ENCODE results near the gene ART1. TPM values are rescaled to one million over a fixed set of nuclear protein-coding genes. Genes with fewer than 3 reads are reported as not detected.
A peak's percentile ranks its signal among the peaks of the same experiment; 100 is the strongest.

The ART1 gene
- total and polyA plus RNA-seq, 2 experiments from 2014 or later, result 0.30 TPM; not detected in 1

- Histone ChIP-seq H3K9me3 (ENCODE audit: low read depth) (no peaks in the 10 kb centered on the region), H3K4me1 (ENCODE audit: low read depth) (no peaks in the 10 kb centered on the region), H3K27ac (no peak overlapping the region), H3K27me3 (no peaks in the 10 kb centered on the region), H3K4me3 (no peak overlapping the region), H3K36me3 (no peaks in the 10 kb centered on the region)
- DNase-seq (ENCODE audit: low read depth in 1 of 2, low spot score in 1 of 2), result no peak
- no peak for TF ChIP-seq CTCF (IDR thresholded peaks at IDR 0.05; ENCODE audit: low read depth, low read length)
Observed at GRCh38 chr11:3623767-3624458, 21.0 kb upstream of the ART1 start.

- Histone ChIP-seq H3K4me1 (ENCODE audit: low read depth) (no peaks in the 10 kb centered on the region), H3K27ac (no peak overlapping the region), H3K4me3 (no peak overlapping the region), H3K9me3 (ENCODE audit: low read depth) (no peaks in the 10 kb centered on the region), H3K36me3 (no peaks in the 10 kb centered on the region), H3K27me3 (no peaks in the 10 kb centered on the region)
- no peak for TF ChIP-seq CTCF (IDR thresholded peaks at IDR 0.05; ENCODE audit: low read depth, low read length)
- no peak for DNase-seq (ENCODE audit: low read depth in 1 of 2, low spot score in 1 of 2)
Observed at GRCh38 chr11:3626250-3626960, 18.5 kb upstream of the ART1 start.

- Histone ChIP-seq H3K36me3 (no peaks in the 10 kb centered on the region), H3K9me3 (ENCODE audit: low read depth) (no peaks in the 10 kb centered on the region), H3K27me3 (no peaks in the 10 kb centered on the region), H3K4me3 (no peak overlapping the region), H3K27ac (no peak overlapping the region), H3K4me1 (ENCODE audit: low read depth) (no peaks in the 10 kb centered on the region)
- TF ChIP-seq CTCF (IDR thresholded peaks at IDR 0.05; ENCODE audit: low read depth, low read length), result no peak
- peak in 1 of 2 donors; percentile 60 for DNase-seq (ENCODE audit: low read depth in 1 of 2, low spot score in 1 of 2)
Observed at GRCh38 chr11:3627291-3627690, 17.6 kb upstream of the ART1 start.

GRCh38 chr11:3631331-3631730 lies 13.6 kb upstream of the ART1 start:
- DNase-seq (ENCODE audit: low read depth in 1 of 2, low spot score in 1 of 2), result no peak
- H3K9me3 ChIP-seq (ENCODE audit: low read depth), result no peaks in the 10 kb centered on the region
- no peaks in the 10 kb centered on the region for H3K36me3 ChIP-seq
- H3K27ac ChIP-seq, result no peak overlapping the region
- no peaks in the 10 kb centered on the region for H3K4me1 ChIP-seq (ENCODE audit: low read depth)
- H3K27me3 ChIP-seq, result no peaks in the 10 kb centered on the region
- no peak overlapping the region for H3K4me3 ChIP-seq
- TF ChIP-seq CTCF (IDR thresholded peaks at IDR 0.05; ENCODE audit: low read depth, low read length), result no peak

- H3K27me3 ChIP-seq, result no peaks in the 10 kb centered on the region
- no peak overlapping the region for H3K4me3 ChIP-seq
- no peaks in the 10 kb centered on the region for H3K36me3 ChIP-seq
- H3K9me3 ChIP-seq (ENCODE audit: low read depth), result no peaks in the 10 kb centered on the region
- H3K4me1 ChIP-seq (ENCODE audit: low read depth), result no peaks in the 10 kb centered on the region
- DNase-seq (ENCODE audit: low read depth in 1 of 2, low spot score in 1 of 2), result no peak
- H3K27ac ChIP-seq, result no peak overlapping the region
- TF ChIP-seq CTCF (IDR thresholded peaks at IDR 0.05; ENCODE audit: low read depth, low read length), result no peak
Observed at GRCh38 chr11:3632070-3632660, 12.8 kb upstream of the ART1 start.

All from cardiac muscle cell (in vitro differentiated cells and primary cell).